Esophagus squamous epithelium (tissue), 4 donors: ENCODE measurements around the gene IGFBP5.

Experiments used
- POLR2A ChIP-seq, 4 donors: fragments of 450-650 bp; IDR thresholded peaks; one replicate each; pipeline ENCODE4 v1.6.1; 2017; ENCODE audit warnings: antibody characterized with exemption in 4 of 4, mild to moderate bottlenecking in 4 of 4, moderate library complexity in 3 of 4
- TF ChIP-seq, protein P1 (sequence below), 6 experiments: fragments of 450-650 bp in 4 of 6; fragments of 200-600 bp in 2 of 6; sonication (generic) in 2 of 6; IDR thresholded peaks; one replicate each; pipeline ENCODE4 v1.5.1; 2016 to 2019; ENCODE audit warnings: antibody characterized with exemption in 6 of 6, mild to moderate bottlenecking in 4 of 6, moderate library complexity in 4 of 6

DNA sequence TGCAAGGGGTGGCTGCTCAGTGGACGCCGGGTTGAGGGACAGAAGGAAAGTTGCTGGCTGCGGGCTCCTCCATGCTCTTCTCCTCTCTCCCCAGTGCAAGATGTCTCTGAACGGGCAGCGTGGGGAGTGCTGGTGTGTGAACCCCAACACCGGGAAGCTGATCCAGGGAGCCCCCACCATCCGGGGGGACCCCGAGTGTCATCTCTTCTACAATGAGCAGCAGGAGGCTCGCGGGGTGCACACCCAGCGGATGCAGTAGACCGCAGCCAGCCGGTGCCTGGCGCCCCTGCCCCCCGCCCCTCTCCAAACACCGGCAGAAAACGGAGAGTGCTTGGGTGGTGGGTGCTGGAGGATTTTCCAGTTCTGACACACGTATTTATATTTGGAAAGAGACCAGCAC lies 31.5 kb downstream of the IGFBP5 start:
- TF ChIP-seq, protein P1, sequence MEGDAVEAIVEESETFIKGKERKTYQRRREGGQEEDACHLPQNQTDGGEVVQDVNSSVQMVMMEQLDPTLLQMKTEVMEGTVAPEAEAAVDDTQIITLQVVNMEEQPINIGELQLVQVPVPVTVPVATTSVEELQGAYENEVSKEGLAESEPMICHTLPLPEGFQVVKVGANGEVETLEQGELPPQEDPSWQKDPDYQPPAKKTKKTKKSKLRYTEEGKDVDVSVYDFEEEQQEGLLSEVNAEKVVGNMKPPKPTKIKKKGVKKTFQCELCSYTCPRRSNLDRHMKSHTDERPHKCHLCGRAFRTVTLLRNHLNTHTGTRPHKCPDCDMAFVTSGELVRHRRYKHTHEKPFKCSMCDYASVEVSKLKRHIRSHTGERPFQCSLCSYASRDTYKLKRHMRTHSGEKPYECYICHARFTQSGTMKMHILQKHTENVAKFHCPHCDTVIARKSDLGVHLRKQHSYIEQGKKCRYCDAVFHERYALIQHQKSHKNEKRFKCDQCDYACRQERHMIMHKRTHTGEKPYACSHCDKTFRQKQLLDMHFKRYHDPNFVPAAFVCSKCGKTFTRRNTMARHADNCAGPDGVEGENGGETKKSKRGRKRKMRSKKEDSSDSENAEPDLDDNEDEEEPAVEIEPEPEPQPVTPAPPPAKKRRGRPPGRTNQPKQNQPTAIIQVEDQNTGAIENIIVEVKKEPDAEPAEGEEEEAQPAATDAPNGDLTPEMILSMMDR (IDR thresholded peaks at IDR 0.05): no peak
- no peak for TF ChIP-seq POLR2A (IDR thresholded peaks at IDR 0.05)
